Caco-2 (cell line): ENCODE data around the gene CD300LB. TPM values are rescaled to one million over a fixed set of nuclear protein-coding genes. Genes with fewer than 3 reads are reported as not detected.

ENCODE experiments used
- BruUV-seq: library from RNA; stranded (reverse); fragments of 400-500 nt; replicated peaks from 2 replicates; lab custom pipeline; 2021; lab: Mats Ljungman, UMichigan
- CTCF ChIA-PET: fragments of 300-600 bp; sonication (Branson Sonifier 250); formaldehyde crosslinking; loops from one replicate; lab custom pipeline; 2022; ENCODE audit warnings: antibody characterized with exemption; lab: Charles Lee
- POLR2A ChIA-PET: fragments of 300-600 bp; sonication (Branson Sonifier 250); formaldehyde crosslinking; loops from one replicate; lab custom pipeline; 2022; ENCODE audit warnings: antibody characterized with exemption; lab: Charles Lee
- DNase-seq, 2 experiments: peaks; one replicate each; pipeline versions ENCODE4 v3.0.0 to v3.0.0-alpha.2; 2020 to 2022
- H3K27me3 ChIP-seq: replicated peaks from 2 replicates; pipeline ENCODE4 v1.6.0; 2011; ENCODE audit warnings: low read length; ENCODE audit not compliant: control insufficient read depth, insufficient read depth
- H3K36me3 ChIP-seq: 2 replicates; pipeline ENCODE4 v1.5.1; 2011; ENCODE audit warnings: low read length; ENCODE audit not compliant: control insufficient read depth, insufficient read depth
- H3K4me1 ChIP-seq: fragments of 250-450 bp; sonication (Bioruptor Pico); 2 replicates; pipeline ENCODE4 v1.5.1; 2020; ENCODE audit warnings: mild to moderate bottlenecking
- H3K4me3 ChIP-seq: 2 replicates; pipeline ENCODE4 v1.5.1; 2011; ENCODE audit warnings: low read depth, mild to moderate bottlenecking, control low read depth, low read length
- H3K9me3 ChIP-seq: fragments of 250-450 bp; sonication (Bioruptor Pico); 2 replicates; pipeline ENCODE4 v1.5.1; 2020; ENCODE audit warnings: mild to moderate bottlenecking, moderate library complexity
- H3K27ac Mint-ChIP-seq: one replicate; pipeline ENCODE4 v1.8.0; 2022; ENCODE audit warnings: mixed read lengths; ENCODE audit not compliant: unreplicated experiment
- H3K27me3 Mint-ChIP-seq: one replicate; pipeline ENCODE4 v1.8.0; 2022; ENCODE audit warnings: mixed read lengths; ENCODE audit not compliant: insufficient read depth, unreplicated experiment
- H3K36me3 Mint-ChIP-seq: one replicate; pipeline ENCODE4 v1.8.0; 2022; ENCODE audit warnings: mild to moderate bottlenecking, mixed read lengths; ENCODE audit not compliant: insufficient read depth, unreplicated experiment
- H3K4me1 Mint-ChIP-seq: one replicate; pipeline ENCODE4 v1.8.0; 2022; ENCODE audit warnings: low read depth, mixed read lengths; ENCODE audit not compliant: unreplicated experiment
- H3K4me3 Mint-ChIP-seq: one replicate; pipeline ENCODE4 v1.8.0; 2022; ENCODE audit warnings: mild to moderate bottlenecking, moderate library complexity, mixed read lengths; ENCODE audit not compliant: unreplicated experiment
- H3K9me3 Mint-ChIP-seq: one replicate; pipeline ENCODE4 v1.8.0; 2022; ENCODE audit warnings: mixed read lengths; ENCODE audit not compliant: unreplicated experiment
- CTCF ChIP-seq, 2 experiments: fragments of 200-600 bp in 1 of 2; IDR thresholded peaks; 1 replicate in 1 of 2; 2 replicates in 1 of 2; pipeline versions ENCODE4 v1.5.1 to v1.8.0; 2011 to 2022; ENCODE audit warnings: antibody characterized with exemption in 1 of 2, control low read depth in 1 of 2, inconsistent platforms in 1 of 2, low read depth in 1 of 2, low read length in 1 of 2, mild to moderate bottlenecking in 1 of 2, moderate library complexity in 1 of 2; ENCODE audit not compliant: insufficient read depth in 1 of 2, severe bottlenecking in 1 of 2, unreplicated experiment in 1 of 2
- intact Hi-C: fragments of 100-400 bp; cut with micrococcal nuclease; formaldehyde crosslinking; loops from one replicate; pipeline ENCODE4 v1.10.0; 2022; ENCODE audit not compliant: unreplicated experiment
- total RNA-seq: library from RNA; stranded (reverse); gene quantifications from 2 replicates; pipeline ENCODE4 v1.2.3, GENCODE V29; 2022

CD300LB gene
- total RNA-seq, 1 experiment from 2014 or later = not detected

GRCh38 chr17:74565126-74565525, 33.9 kb upstream of the CD300LB start:
- ChIA-PET CTCF (no interaction called here), POLR2A (no interaction called here)
- H3K4me3 ChIP-seq = no peak overlapping the region
- TF ChIP-seq CTCF (IDR thresholded peaks at IDR 0.05; ENCODE audit: insufficient read depth in 1 of 2, low read depth in 1 of 2, low read length in 1 of 2, severe bottlenecking in 1 of 2, unreplicated experiment in 1 of 2) = no peak
- H3K4me3 Mint-ChIP-seq = no peak overlapping the region
- no peak for DNase-seq
- H3K27me3 Mint-ChIP-seq = peaks cover 31% of the 10 kb centered on the region
- no TSS peak for BruUV-seq
- H3K4me1 ChIP-seq = no peaks in the 10 kb centered on the region
- peaks cover 6% of the 10 kb centered on the region for H3K4me1 Mint-ChIP-seq
- peaks cover 24% of the 10 kb centered on the region for H3K9me3 Mint-ChIP-seq
- no peaks in the 10 kb centered on the region for H3K36me3 ChIP-seq
- peaks cover 1% of the 10 kb centered on the region; the same call in 1 of the 2 replicates for H3K27me3 ChIP-seq
- H3K9me3 ChIP-seq = no peaks in the 10 kb centered on the region
- intact Hi-C loops = no loop called here
- H3K27ac Mint-ChIP-seq = no peak overlapping the region
- H3K36me3 Mint-ChIP-seq = no peaks in the 10 kb centered on the region

DNA sequence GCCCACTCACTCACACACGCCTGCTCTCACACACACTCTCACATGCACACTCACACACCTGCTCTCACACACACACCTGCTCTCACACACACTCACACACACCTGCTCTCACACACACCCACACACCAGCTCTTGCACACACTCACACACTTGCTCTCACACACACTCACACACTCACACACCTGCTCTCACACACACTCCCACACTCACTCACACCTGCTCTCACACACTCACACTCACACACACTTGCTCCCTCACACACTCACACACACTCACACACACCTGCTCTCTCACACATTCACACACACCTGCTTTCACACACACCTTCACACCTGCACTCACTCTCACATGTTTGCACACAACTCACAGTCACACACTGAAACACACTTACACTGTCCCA, 32.1 kb upstream of the CD300LB start:
- no peak overlapping the region for H3K27ac Mint-ChIP-seq
- no peak overlapping the region for H3K4me3 Mint-ChIP-seq
- H3K4me1 Mint-ChIP-seq = peaks cover 3% of the 10 kb centered on the region
- Histone ChIP-seq H3K4me1 (no peaks in the 10 kb centered on the region), H3K36me3 (no peaks in the 10 kb centered on the region), H3K4me3 (no peak overlapping the region), H3K27me3 (peaks cover 1% of the 10 kb centered on the region; the same call in 1 of the 2 replicates), H3K9me3 (no peaks in the 10 kb centered on the region)
- DNase-seq = no peak
- no peaks in the 10 kb centered on the region for H3K36me3 Mint-ChIP-seq
- no peak for TF ChIP-seq CTCF (IDR thresholded peaks at IDR 0.05; ENCODE audit: insufficient read depth in 1 of 2, low read depth in 1 of 2, low read length in 1 of 2, severe bottlenecking in 1 of 2, unreplicated experiment in 1 of 2)
- H3K9me3 Mint-ChIP-seq = peaks cover 16% of the 10 kb centered on the region
- intact Hi-C loops = no loop called here
- POLR2A ChIA-PET = no interaction called here
- no TSS peak for BruUV-seq
- CTCF ChIA-PET = no interaction called here
- H3K27me3 Mint-ChIP-seq = peaks cover 32% of the 10 kb centered on the region

DNA sequence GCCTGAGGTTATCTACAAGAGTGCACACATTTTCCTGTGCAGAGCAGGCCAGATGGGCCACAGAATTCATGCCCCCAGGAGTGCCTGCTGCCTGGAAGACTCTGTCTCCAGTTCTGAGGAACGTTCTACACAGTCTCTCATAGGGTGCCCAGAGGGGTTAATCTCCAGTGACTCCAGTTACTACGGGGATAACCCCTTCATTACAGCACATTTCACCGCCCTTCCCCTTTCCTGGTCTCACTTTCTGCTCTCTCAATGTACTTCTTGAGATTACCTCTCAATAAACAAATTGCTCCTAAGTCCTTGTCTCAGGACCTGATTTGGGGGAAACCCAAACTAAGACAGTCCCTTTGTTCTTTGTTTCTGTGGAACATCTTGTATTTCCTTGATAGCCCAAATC, 30.3 kb upstream of the CD300LB start:
- H3K4me1 ChIP-seq = no peaks in the 10 kb centered on the region
- no peaks in the 10 kb centered on the region for H3K9me3 ChIP-seq
- H3K27me3 ChIP-seq = peaks cover 1% of the 10 kb centered on the region; the same call in 1 of the 2 replicates
- BruUV-seq = no TSS peak
- no peak for TF ChIP-seq CTCF (IDR thresholded peaks at IDR 0.05; ENCODE audit: insufficient read depth in 1 of 2, low read depth in 1 of 2, low read length in 1 of 2, severe bottlenecking in 1 of 2, unreplicated experiment in 1 of 2)
- CTCF ChIA-PET = no interaction called here
- H3K27ac Mint-ChIP-seq = no peak overlapping the region
- H3K36me3 Mint-ChIP-seq = no peaks in the 10 kb centered on the region
- no peak overlapping the region for H3K4me3 ChIP-seq
- peaks cover 29% of the 10 kb centered on the region for H3K27me3 Mint-ChIP-seq
- no peaks in the 10 kb centered on the region for H3K36me3 ChIP-seq
- intact Hi-C loops = no loop called here
- no peak for DNase-seq
- H3K4me1 Mint-ChIP-seq = no peaks in the 10 kb centered on the region
- peaks cover 11% of the 10 kb centered on the region for H3K9me3 Mint-ChIP-seq
- POLR2A ChIA-PET = no interaction called here
- H3K4me3 Mint-ChIP-seq = no peak overlapping the region
